Muscle of arm (tissue), 12 donors: ENCODE results near the gene SOWAHB. TPM values are rescaled to one million over a fixed set of nuclear protein-coding genes. Genes with fewer than 3 reads are reported as not detected.
"Not testable (repeated sequence)": the region's sequence is repeated elsewhere in the genome, so short reads cannot be mapped to it uniquely, and the experiment has no call there.

Source experiments
- DNase-seq: peaks from one replicate; pipeline ENCODE4 v3.0.0-alpha.2; 2013
- polyA plus RNA-seq, 12 donors: library from polyadenylated mRNA; unstranded; fragments of 120-200 nt; gene quantifications; one replicate each; pipeline ENCODE4 v1.2.1, GENCODE V29; 2013; ENCODE audit not compliant: insufficient read length in 12 of 12

SOWAHB gene
- polyA plus RNA-seq, 12 donors: 0.07 to 1.0 (median 0.11) TPM; not detected in 3

- DNase-seq: no peak
Measured at GRCh38 chr4:76896614-76897535, 1.1 kb downstream of the SOWAHB start.

- DNase-seq: no peak
Measured at GRCh38 chr4:76896048-76896447, 1.9 kb downstream of the SOWAHB start.

GRCh38 chr4:76895619-76896018, 2.3 kb downstream of the SOWAHB start:
- no peak for DNase-seq

- DNase-seq: peak; percentile 41
Measured at GRCh38 chr4:76894537-76895255, 3.2 kb downstream of the SOWAHB start.

- no peak for DNase-seq
Measured at GRCh38 chr4:76892601-76893000, 5.3 kb downstream of the SOWAHB start.

GRCh38 chr4:76892001-76892400, 5.9 kb downstream of the SOWAHB start:
- no peak for DNase-seq

- no peak for DNase-seq
Measured at GRCh38 chr4:76886848-76887441, 11.0 kb downstream of the SOWAHB start.

GRCh38 chr4:76886214-76886613, 11.7 kb downstream of the SOWAHB start:
- no peak for DNase-seq

GRCh38 chr4:76883147-76883546, 14.8 kb downstream of the SOWAHB start:
- DNase-seq: no peak

GRCh38 chr4:76882630-76883029, 15.3 kb downstream of the SOWAHB start:
- DNase-seq: no peak

GRCh38 chr4:76881375-76881774, 16.6 kb downstream of the SOWAHB start:
- no peak for DNase-seq

- no peak for DNase-seq
Measured at GRCh38 chr4:76879731-76880364, 18.1 kb downstream of the SOWAHB start.

- not testable (repeated sequence) for DNase-seq
Measured at GRCh38 chr4:76878641-76879165, 19.2 kb downstream of the SOWAHB start.

GRCh38 chr4:76874176-76874575, 23.8 kb downstream of the SOWAHB start:
- no peak for DNase-seq

GRCh38 chr4:76873495-76873894, 24.4 kb downstream of the SOWAHB start:
- DNase-seq: no peak

GRCh38 chr4:76872556-76872955, 25.4 kb downstream of the SOWAHB start:
- DNase-seq: no peak

GRCh38 chr4:76868780-76869179, 29.2 kb downstream of the SOWAHB start:
- not testable (repeated sequence) for DNase-seq

- no peak for DNase-seq
Measured at GRCh38 chr4:76867880-76868655, 29.9 kb downstream of the SOWAHB start.

- no peak for DNase-seq
Measured at GRCh38 chr4:76867377-76867776, 30.6 kb downstream of the SOWAHB start.

GRCh38 chr4:76866641-76867040, 31.3 kb downstream of the SOWAHB start:
- DNase-seq: no peak

GRCh38 chr4:76858319-76858718, 39.6 kb downstream of the SOWAHB start:
- DNase-seq: no peak
